ENCODE measurements around the gene GPR17. TPM values are rescaled to one million over a fixed set of nuclear protein-coding genes. Genes with fewer than 3 reads are reported as not detected.

GPR17 gene
- total and polyA plus RNA-seq, 9 of the 15 experiments (the other 6 are each of a cell fraction or from before 2014, with no cell fraction given): not detected

DNA sequence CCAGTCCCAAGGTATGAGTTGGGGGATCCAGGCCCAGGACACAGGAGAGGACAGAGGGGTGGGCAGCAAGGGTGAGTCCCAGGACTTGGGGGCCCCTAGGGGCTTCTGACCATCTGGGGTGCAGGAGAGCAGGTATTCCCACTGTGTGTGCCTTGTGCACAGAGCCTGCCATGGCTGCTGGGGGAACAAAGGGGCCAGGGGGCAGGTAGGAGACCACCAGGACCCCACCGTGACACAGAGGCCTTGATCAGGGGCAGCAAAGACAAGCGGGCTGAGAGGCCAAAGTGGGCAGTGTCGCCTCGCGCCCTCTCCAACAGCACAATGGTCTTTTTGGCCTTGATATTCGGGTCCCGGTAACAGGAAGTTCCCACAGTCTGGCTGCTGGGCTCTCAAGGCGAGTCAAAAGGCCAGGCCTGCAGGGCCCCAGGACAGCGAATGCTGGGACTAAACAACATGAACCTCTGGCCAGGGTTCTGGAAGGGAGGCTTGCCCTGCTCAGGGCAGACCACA lies 12.3 kb upstream of the GPR17 start:
- ChIA-PET POLR2A (no interaction called here), CTCF (ENCODE audit: low intra/inter-chr PET ratio) (no interaction called here)
- Histone ChIP-seq H4K20me1 (replicated peaks; ENCODE audit: control insufficient read depth, insufficient read depth, low read length) (peaks cover 4% of the 10 kb centered on the region; the same call in 1 of the 2 replicates), H2AFZ (ENCODE audit: low read depth, low read length) (no peak overlapping the region), H3K9me1 (ENCODE audit: control insufficient read depth, insufficient read depth, low read length) (no peaks in the 10 kb centered on the region), H3K9me3 (replicated peaks; ENCODE audit: control insufficient read depth, insufficient read depth, low read depth, low read length) (no peaks in the 10 kb centered on the region), H3K4me1 (replicated peaks in 1 of 2; ENCODE audit: control insufficient read depth in 2 of 2, insufficient read depth in 2 of 2, low read length in 2 of 2) (peaks cover 14 to 72% of the 10 kb centered on the region in 2 experiments), H3K27ac (ENCODE audit: extremely low read depth, low read depth, low read length) (no peak overlapping the region), H3K4me2 (ENCODE audit: insufficient read depth, low read length) (no peak overlapping the region), H3K27me3 (ENCODE audit: control insufficient read depth in 2 of 2, insufficient read depth in 2 of 2, low read length in 2 of 2) (peaks cover 7 to 55% of the 10 kb centered on the region in 2 experiments; a peak in 4 of 5 replicates), H3K79me2 (ENCODE audit: control insufficient read depth, insufficient read depth, low read length) (no peaks in the 10 kb centered on the region), H3K9ac (ENCODE audit: insufficient read depth in 1 of 2, low read depth in 2 of 2, low read length in 2 of 2) (peak overlapping the region in 1 of 2 experiments; percentile 71; a peak in 1 of 4 replicates), H3K4me3 (no peak overlapping the region), H3K36me3 (ENCODE audit: control insufficient read depth, insufficient read depth, low read length) (no peaks in the 10 kb centered on the region)
- BruUV-seq (replicated peaks): no TSS peak
- DNase-seq (ENCODE audit: extremely low read depth in 1 of 4, low spot score in 3 of 4): no peak
- FAIRE-seq: no peak
- 17% methylated on average over 9 of the region's 9 CpGs for WGBS (ENCODE audit: insufficient coverage, low coverage, missing lambda C conversion rate)
- intact Hi-C loops (cut with micrococcal nuclease): no loop called here
- ATAC-seq: no peak
- in situ Hi-C loops (cut with MboI): no loop called here
- TF ChIP-seq SIX5 (IDR thresholded peaks at IDR 0.05; ENCODE audit: borderline replicate concordance in 1 of 2, insufficient read depth in 1 of 2, low read depth in 1 of 2, low read length in 2 of 2): no peak
- no peak for TF ChIP-seq HCFC1 (IDR thresholded peaks at IDR 0.05; ENCODE audit: low read depth, low read length)

DNA sequence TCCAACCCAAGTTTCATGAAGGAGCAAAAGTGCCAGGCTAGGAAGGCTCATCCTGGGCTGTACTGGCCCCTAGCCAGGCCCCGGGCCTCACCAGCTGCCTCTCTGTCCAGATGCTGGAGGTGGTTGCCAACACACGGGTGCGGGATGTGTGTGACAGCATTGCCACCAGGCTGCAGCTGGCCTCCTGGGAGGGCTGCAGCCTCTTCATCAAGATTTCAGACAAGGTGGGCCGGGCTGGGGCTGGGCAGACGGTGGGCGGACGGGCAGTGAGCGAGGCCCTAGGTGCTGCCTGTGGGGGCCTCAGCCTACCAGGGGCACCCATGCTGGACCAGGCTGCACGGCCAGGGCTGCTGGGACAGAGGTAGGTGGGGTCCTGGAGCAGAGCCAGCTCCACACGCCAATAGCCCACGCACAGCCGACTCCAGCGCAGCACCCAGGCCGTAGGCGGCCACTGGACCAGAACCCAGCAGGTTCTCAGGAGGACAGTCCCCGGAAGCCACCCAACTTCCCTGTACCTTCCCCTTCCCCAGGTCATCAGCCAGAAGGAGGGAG lies 11.8 kb upstream of the GPR17 start:
- H4K20me1 ChIP-seq (replicated peaks; ENCODE audit: control insufficient read depth, insufficient read depth, low read length): peaks cover 4% of the 10 kb centered on the region; the same call in 1 of the 2 replicates
- DNase-seq (ENCODE audit: extremely low read depth in 1 of 4, low spot score in 3 of 4) (no peak), ATAC-seq (no peak), FAIRE-seq (no peak)
- peaks cover 14 to 72% of the 10 kb centered on the region in 2 experiments for H3K4me1 ChIP-seq (replicated peaks in 1 of 2; ENCODE audit: control insufficient read depth in 2 of 2, insufficient read depth in 2 of 2, low read length in 2 of 2)
- WGBS (ENCODE audit: insufficient coverage, low coverage, missing lambda C conversion rate): 22% methylated on average over 16 of the region's 16 CpGs
- ChIA-PET CTCF (ENCODE audit: low intra/inter-chr PET ratio) (no interaction called here), POLR2A (no interaction called here)
- H3K4me2 ChIP-seq (ENCODE audit: insufficient read depth, low read length): no peak overlapping the region
- no peak overlapping the region for H3K27ac ChIP-seq (ENCODE audit: extremely low read depth, low read depth, low read length)
- peak; percentile 25; the same call in 1 of the 2 replicates for TF ChIP-seq EGR1 (conservative IDR thresholded peaks at IDR 0.05)
- no peak for TF ChIP-seq SRSF7 (optimal IDR thresholded peaks at IDR 0.05; ENCODE audit: low read depth, low read length)
- H3K36me3 ChIP-seq (ENCODE audit: control insufficient read depth, insufficient read depth, low read length): no peaks in the 10 kb centered on the region
- no peaks in the 10 kb centered on the region for H3K9me1 ChIP-seq (ENCODE audit: control insufficient read depth, insufficient read depth, low read length)
- H3K27me3 ChIP-seq (ENCODE audit: control insufficient read depth in 2 of 2, insufficient read depth in 2 of 2, low read length in 2 of 2): peaks cover 7 to 49% of the 10 kb centered on the region in 2 experiments; a peak in 4 of 5 replicates
- no peak overlapping the region for H2AFZ ChIP-seq (ENCODE audit: low read depth, low read length)
- BruUV-seq (replicated peaks): no TSS peak
- H3K9me3 ChIP-seq (replicated peaks; ENCODE audit: control insufficient read depth, insufficient read depth, low read depth, low read length): no peaks in the 10 kb centered on the region
- intact Hi-C loops (cut with micrococcal nuclease): no loop called here
- H3K79me2 ChIP-seq (ENCODE audit: control insufficient read depth, insufficient read depth, low read length): no peaks in the 10 kb centered on the region
- H3K9ac ChIP-seq (ENCODE audit: insufficient read depth in 1 of 2, low read depth in 2 of 2, low read length in 2 of 2): no peak overlapping the region
- no peak overlapping the region for H3K4me3 ChIP-seq
- in situ Hi-C loops (cut with MboI): no loop called here

Measured in K562 (cell line).